Stimulated activated CD4-positive, alpha-beta T cell treated with anti-CD3 and anti-CD28 coated beads, TNF-alpha, amount 100 ng/mL, for 4 hours (primary cell): Measurements from ENCODE around the gene CAMK2A.

Experiments used
- DNase-seq, 3 experiments: peaks; one replicate each; pipeline ENCODE4 v3.0.0-alpha.2; 2020; ENCODE audit warnings: low read depth in 3 of 3

CAMK2A gene

DNA sequence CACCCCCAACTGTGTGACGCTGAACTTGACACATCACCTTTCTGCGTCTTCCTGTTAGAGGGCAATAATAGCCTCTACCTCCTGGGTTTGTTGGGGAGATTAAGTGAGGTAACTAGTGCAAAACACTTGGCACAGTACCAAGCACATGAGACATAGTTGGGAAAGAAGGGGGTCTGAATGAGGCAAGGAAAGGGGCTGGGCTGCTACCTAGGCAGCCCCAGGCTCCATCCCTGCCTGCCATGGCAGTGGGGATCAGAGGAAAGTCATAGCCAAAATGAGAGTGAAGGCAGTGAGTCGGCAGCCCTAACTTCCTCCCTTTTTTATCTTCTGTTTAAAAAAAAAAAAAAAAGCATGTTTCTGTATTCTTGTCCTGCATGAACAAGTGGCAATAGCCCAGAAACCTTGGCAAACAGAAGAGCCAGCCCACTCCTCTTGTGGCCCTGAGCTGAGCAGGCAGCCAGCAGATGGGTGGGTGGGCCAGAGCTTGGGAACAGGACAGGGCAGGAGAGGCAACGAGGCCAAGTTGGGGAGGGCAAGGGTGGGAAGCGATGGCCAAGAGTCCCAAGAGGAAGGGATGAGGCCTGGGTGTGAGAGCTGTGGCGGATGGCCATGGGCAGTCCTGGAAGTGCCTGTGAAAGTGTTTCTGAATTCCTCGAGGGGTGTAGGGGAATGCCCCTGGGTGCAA, 11.4 kb downstream of the CAMK2A start:
- no peak for DNase-seq

GRCh38 chr5:150277043-150277442, 12.5 kb downstream of the CAMK2A start:
- DNase-seq, result no peak

- DNase-seq, result no peak
Measured at GRCh38 chr5:150274811-150275210, 14.8 kb downstream of the CAMK2A start.

- DNase-seq, result no peak
Measured at GRCh38 chr5:150272531-150272930, 17.0 kb downstream of the CAMK2A start.

- DNase-seq, result no peak
Measured at GRCh38 chr5:150271923-150272322, 17.6 kb downstream of the CAMK2A start.

DNA sequence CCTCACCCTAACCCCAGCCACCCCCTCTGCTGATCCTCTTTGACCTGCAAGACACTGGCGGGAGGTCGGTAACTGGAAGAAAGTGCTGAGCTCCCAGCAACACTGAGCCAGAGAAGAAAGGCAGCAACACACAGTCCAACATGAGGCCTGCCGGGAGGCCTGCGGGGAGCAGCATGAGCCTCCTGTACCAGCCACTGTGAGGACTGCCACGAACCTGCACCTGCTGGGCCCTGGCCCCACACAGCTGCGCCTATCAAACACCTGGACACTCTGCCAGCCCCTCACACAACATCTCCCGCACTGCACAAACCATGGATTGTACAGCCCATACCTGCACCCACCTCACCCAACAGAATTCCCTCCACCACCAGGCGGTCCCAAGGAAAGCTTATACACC, 18.3 kb downstream of the CAMK2A start:
- DNase-seq, result no peak

DNA sequence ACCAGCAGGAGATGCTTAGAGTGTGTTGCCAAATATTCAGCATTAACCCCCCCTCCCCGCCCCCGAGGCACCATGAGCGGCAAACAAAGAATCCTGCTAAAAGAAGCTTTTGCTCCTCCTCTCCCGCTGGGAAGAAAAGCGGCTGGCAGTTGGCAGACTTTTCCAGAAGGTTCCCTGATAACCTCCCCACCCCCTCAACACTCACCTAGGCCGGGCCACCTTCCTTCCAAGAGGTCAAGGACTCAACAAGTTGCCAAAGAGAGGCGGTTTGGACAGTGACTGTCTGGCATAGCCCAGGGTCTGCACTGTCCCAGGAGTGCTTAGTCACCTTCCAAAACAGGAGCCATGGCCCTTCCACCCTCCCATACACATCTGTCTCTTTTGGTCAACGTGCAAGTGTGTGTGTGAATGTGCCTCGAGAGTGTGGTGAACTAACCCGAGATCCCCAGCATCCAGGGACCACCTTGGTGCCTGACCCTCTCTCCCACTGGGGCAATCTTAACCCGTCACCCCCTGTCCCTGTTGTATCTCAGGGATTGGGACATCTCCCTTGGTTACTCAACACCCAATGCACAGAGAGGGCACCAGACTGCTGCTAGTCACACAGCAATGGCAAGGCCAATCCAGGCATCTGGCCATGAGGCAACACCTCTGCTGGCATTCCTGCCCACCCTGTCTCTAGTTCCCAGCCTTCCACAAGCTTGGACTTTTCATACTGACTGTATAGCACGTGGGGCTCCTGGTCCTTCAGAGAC, 18.9 kb downstream of the CAMK2A start:
- no peak for DNase-seq

DNA sequence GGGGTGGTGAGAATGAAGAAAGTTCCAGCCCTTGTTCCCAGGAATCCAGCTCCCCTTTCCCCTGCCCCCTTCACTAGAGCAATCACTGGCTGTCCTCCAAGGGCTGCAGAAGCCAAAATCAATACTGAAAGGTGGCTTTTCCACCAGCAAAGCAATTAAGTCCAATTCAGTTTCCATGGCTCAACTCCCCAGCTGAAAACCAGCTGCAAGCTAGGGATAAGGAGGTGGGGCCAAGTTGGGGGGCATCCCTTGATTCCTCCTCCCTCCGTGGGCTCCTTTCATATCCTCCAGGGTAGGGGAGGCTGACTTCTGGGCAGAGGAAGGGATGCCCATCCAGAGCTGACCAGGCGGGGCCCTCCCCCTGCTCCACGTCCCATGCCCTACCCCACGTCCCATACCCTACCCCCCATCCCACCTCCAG, 22.7 kb downstream of the CAMK2A start:
- no peak for DNase-seq

DNA sequence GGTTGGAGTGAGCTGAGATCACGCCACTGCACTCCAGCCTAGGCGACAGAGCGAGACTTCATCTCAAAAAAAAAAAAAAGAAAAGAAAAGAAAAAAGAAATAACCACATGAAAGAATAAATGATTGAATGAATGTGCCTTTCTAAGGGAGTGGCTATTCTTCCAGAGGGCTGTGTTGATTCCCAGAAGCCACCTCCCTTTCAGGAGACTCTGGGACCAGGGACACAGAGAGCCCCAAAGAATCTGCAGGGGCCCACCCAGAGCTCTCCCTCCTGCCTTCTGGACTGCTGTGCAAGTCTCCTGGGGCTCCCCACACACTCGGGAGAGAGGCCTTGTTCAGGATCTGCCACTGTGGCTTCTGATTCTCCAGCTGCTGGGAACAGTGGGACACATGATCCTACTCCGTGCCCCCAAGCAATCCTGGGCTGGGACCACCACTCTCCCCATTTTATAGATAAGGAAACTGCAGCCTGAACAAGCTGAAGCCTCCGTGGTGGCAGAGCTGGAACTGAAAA, 23.6 kb downstream of the CAMK2A start:
- DNase-seq, result no peak

DNA sequence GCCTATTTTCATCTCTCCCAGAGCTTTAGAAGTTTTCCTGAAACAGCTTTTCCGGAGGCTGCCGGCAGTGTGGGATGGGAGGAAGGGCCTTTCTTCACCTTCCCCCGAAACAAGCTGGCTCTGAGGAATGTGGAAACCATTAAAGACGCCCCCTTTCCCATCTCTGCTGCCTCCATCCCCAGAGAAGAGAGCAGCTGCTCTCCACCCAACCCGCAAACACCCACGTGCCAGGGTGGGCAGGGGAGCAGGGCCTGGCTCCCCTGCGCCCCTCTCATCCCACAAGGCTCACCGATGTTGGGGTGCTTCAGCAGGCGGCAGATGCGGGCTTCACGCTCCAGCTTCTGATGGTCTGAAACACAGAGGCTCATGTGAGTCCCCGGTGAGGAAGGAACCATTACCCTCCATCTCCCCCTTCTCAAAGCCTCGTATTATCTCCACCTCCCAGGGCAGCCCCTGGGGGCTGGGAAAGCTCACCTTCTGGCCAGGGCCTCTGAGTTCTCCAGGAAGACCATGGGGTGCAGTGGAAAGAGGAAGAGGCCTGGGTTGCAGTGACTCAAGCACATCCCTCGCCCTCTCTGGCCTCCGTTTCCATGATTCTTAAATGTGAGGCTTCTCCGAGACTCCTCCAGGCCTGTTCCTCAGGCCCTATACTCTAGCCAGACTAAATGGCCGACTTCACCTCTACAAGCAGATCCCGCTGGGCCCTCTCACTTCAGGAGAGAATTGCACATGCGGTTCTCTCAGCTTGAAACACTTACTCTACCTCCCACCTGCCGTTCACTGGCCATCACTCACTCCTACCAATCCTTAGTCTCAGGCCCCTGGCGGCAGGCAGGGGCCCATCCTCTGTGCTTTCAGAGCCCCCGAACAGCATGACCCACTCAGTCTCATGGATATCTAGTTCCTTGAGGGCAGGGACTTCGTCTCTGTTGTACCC, 24.6 kb downstream of the CAMK2A start:
- no peak for DNase-seq

DNA sequence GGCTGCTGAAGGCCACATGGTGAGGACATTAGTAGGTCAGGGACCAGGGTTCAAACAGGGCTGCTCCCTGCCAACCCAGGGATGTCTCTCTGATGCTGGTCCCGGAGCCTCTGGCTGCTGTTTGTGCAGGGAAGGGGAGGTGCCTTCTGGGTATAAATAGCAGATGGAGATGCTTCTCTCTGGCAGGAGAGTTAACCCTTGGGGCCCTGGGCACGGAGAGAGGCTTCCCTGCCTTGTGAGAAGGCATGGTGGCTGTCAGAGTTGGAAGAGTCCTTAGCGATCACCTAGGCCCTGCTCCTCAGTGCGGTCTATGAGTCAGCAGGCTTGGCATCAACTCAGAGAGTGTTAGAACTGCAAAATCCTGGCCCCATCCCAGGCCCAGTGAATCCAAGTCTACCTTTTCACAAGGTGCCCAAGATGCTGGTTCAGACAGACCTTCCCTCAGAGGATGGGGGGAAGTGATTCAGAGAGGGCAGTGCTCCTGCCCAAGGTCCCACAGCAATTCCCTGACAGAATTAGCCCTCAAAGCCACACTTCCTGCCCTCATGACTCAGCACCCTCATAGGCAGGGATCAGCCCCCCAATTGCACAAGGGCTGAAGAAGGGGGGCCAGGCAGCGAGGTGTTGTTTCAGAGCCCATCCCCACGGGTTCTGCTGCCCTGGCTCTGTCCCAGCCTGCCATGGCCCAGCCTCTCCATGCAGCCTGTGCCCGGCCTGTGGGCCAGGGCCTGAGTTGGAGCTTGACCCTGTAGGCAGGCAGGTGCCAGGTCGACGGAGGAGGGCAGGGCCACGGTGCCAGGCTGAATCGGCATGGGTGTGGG, 25.6 kb downstream of the CAMK2A start:
- no peak for DNase-seq

DNA sequence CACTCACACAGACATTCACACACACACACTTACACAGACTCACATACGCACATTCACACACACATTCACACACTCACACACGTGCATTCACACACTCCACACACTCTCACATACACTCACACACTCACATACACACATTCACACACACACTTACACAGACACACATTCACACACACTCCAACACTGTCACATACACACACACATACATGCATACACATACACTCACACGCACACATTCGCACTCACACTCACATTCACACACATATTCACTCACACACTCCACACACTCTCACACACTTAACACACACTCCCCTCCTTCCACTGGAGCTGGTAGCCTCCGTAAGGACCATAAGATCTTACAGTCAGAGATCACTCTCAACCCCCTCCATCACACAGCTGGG, 26.2 kb downstream of the CAMK2A start:
- DNase-seq, result no peak

DNA sequence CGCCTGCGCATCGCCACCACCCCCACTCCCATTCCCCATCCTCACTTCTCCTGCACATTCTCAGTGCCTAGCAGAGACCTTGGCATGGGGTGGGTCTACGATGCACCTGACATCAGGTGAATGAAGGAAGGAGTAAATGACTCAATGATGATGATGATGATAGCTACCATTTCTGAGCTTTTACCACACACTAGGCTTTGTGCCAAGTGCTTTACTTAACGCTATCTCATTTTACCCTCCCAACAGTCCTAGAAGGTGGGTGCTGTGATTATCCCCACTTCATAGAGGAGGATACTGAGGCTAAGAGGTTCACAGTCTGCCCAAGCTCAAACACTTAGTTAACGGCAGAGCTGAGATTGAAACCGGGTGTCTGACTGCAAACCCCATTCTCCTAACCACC, 27.1 kb downstream of the CAMK2A start:
- DNase-seq, result no peak

- no peak for DNase-seq
Measured at GRCh38 chr5:150261231-150261630, 28.3 kb downstream of the CAMK2A start.

GRCh38 chr5:150258130-150258529, 31.4 kb downstream of the CAMK2A start:
- DNase-seq, result no peak

GRCh38 chr5:150257424-150257823, 32.1 kb downstream of the CAMK2A start:
- no peak for DNase-seq

DNA sequence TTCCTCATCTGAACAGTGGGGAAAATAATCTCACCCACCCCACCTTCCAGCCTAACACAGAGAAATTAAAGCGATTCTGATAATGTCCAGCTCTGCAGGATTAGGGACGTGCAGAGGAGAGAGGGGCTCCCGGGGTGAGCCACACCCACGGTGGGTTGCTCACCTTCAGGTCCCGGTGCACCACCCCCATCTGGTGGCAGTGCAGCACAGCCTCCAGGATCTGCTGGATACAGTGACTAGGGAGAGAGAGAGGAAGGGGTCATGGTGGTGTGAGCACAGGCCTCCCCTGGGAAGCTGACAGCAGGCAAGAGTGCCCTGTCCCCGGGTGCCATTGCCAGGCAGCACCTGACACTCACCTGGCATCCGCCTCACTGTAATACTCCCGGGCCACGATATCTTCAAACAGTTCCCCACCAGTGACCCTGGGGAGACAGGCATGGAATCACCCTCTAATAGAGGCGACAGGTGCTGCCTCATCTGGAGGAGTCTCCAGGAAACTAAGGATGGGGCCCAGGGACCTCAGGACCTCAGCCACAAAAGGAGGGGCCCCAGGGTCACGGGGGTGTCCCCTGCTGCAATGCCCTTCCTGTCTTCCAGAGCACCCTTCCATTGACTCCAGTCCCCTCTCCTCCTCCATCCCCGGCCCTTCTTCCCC, 33.0 kb downstream of the CAMK2A start:
- DNase-seq, result no peak

GRCh38 chr5:150255659-150256409, 33.7 kb downstream of the CAMK2A start:
- no peak for DNase-seq

DNA sequence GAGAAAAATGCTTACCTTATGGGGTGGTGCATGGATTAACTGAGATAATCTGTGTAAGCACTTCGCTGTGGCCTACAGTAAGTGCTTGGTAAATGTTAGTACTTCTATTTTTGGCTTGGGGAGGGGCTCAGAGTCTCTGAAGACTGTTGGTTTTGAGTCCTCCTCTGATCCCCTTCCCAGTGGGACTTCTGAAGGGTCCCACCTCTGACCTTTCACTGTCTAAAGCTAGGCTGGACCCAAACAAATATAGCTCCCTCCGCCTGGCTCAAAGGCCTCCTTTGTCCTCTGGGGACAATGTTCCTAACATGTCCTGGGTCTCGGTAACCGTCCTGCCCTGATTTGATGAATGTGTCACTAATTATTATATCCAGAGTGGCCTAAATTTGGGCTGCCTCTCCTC, 34.8 kb downstream of the CAMK2A start:
- no peak for DNase-seq

DNA sequence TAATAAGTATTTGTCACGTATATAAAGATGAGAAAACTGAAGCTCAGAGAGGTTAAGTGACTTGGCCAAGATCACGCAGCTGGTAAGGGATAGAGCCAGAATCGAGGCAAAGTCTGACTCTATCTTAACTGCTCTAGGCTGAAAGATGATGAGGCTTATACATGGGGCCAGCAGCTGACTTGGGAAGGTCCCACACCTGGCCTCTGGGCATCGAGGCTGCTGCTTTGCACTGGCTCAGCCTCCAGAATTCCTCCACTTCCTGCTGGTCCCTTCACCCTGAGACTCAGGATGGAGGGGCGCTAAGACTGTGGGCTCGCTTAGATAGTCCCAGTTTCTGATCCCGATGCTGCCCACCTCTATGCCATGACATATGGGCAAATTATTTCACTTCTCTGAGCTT, 35.2 kb downstream of the CAMK2A start:
- no peak for DNase-seq
